SK-N-SH treated with all-trans-retinoic acid at 6 μM for 48 hours (cell line): ENCODE data around the gene KIF1C.

ENCODE experiments used
- ARNTL ChIP-seq: fragments of 450-650 bp; formaldehyde crosslinking; IDR thresholded peaks from 2 replicates; pipeline ENCODE4 v1.5.0; 2020; ENCODE audit warnings: low read depth, mild to moderate bottlenecking, moderate library complexity, borderline replicate concordance
- BACH2 ChIP-seq: fragments of 250-450 bp; sonication (Bioruptor Pico); IDR thresholded peaks from 2 replicates; pipeline ENCODE4 v1.9.0; 2021; ENCODE audit warnings: mild to moderate bottlenecking, borderline replicate concordance
- CREB5 ChIP-seq: fragments of 250-450 bp; sonication (Bioruptor Pico); IDR thresholded peaks from 2 replicates; pipeline ENCODE4 v1.5.1; 2020; ENCODE audit warnings: low read depth, mild to moderate bottlenecking, moderate library complexity
- CSDC2 ChIP-seq: fragments of 250-450 bp; sonication (Bioruptor Pico); IDR thresholded peaks from 2 replicates; pipeline ENCODE4 v1.5.0; 2020; ENCODE audit warnings: mild to moderate bottlenecking, moderate library complexity
- PPARA ChIP-seq: fragments of 250-450 bp; sonication (Bioruptor Pico); IDR thresholded peaks from 2 replicates; pipeline ENCODE4 v1.5.0; 2020; ENCODE audit warnings: mild to moderate bottlenecking, borderline replicate concordance
- RARB ChIP-seq: fragments of 250-450 bp; sonication (Bioruptor Pico); IDR thresholded peaks from 2 replicates; pipeline ENCODE4 v1.8.0; 2021; ENCODE audit warnings: mild to moderate bottlenecking, moderate library complexity
- TCF4 ChIP-seq: fragments of 250-450 bp; sonication (Bioruptor Pico); IDR thresholded peaks from 2 replicates; pipeline ENCODE4 v1.8.0; 2021; ENCODE audit warnings: mild to moderate bottlenecking, moderate library complexity, borderline replicate concordance
- TOX ChIP-seq: fragments of 250-450 bp; sonication (Bioruptor Pico); IDR thresholded peaks from 2 replicates; pipeline ENCODE4 v1.8.0; 2021; ENCODE audit warnings: mild to moderate bottlenecking, moderate library complexity, borderline replicate concordance
- ZC3H10 ChIP-seq: fragments of 250-450 bp; sonication (Bioruptor Pico); IDR thresholded peaks from 2 replicates; pipeline ENCODE4 v1.5.1; 2021; ENCODE audit warnings: mild to moderate bottlenecking, moderate library complexity
- ZFP3 ChIP-seq: fragments of 250-450 bp; sonication (Bioruptor Pico); IDR thresholded peaks from 2 replicates; pipeline ENCODE4 v1.5.0; 2020; ENCODE audit warnings: mild to moderate bottlenecking, moderate library complexity
- ZFP30 ChIP-seq: fragments of 450-650 bp; formaldehyde crosslinking; IDR thresholded peaks from 2 replicates; pipeline ENCODE4 v1.5.0; 2022; ENCODE audit warnings: mild to moderate bottlenecking, moderate library complexity
- ZNF565 ChIP-seq: fragments of 450-650 bp; formaldehyde crosslinking; conservative IDR thresholded peaks from 2 replicates; pipeline ENCODE4 v1.5.0; 2020; ENCODE audit warnings: low read depth, mild to moderate bottlenecking, moderate library complexity
- ZNF70 ChIP-seq: fragments of 450-650 bp; formaldehyde crosslinking; IDR thresholded peaks from 2 replicates; pipeline ENCODE4 v1.5.0; 2020; ENCODE audit warnings: mild to moderate bottlenecking, moderate library complexity
- TF ChIP-seq, protein P1 (sequence below): fragments of 250-450 bp; sonication (Bioruptor Pico); IDR thresholded peaks from 2 replicates; pipeline ENCODE4 v1.8.0; 2020; ENCODE audit warnings: mild to moderate bottlenecking, moderate library complexity, borderline replicate concordance

- TF ChIP-seq ZNF565 (CRISPR knock-in tag): no peak
- TF ChIP-seq, protein P1, sequence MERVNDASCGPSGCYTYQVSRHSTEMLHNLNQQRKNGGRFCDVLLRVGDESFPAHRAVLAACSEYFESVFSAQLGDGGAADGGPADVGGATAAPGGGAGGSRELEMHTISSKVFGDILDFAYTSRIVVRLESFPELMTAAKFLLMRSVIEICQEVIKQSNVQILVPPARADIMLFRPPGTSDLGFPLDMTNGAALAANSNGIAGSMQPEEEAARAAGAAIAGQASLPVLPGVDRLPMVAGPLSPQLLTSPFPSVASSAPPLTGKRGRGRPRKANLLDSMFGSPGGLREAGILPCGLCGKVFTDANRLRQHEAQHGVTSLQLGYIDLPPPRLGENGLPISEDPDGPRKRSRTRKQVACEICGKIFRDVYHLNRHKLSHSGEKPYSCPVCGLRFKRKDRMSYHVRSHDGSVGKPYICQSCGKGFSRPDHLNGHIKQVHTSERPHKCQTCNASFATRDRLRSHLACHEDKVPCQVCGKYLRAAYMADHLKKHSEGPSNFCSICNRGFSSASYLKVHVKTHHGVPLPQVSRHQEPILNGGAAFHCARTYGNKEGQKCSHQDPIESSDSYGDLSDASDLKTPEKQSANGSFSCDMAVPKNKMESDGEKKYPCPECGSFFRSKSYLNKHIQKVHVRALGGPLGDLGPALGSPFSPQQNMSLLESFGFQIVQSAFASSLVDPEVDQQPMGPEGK (CRISPR knock-in tag): no peak
- TF ChIP-seq CREB5 (CRISPR knock-in tag): no peak
- no peak for TF ChIP-seq ZNF70 (CRISPR knock-in tag)
- TF ChIP-seq ZFP30: no peak
- no peak for TF ChIP-seq CSDC2
- no peak for TF ChIP-seq RARB
- TF ChIP-seq TCF4 (CRISPR knock-in tag): no peak
- no peak for TF ChIP-seq ARNTL
- no peak for TF ChIP-seq ZC3H10
- TF ChIP-seq ZFP3 (CRISPR knock-in tag): no peak
- TF ChIP-seq PPARA (CRISPR knock-in tag): no peak
- no peak for TF ChIP-seq TOX (CRISPR knock-in tag)
- no peak for TF ChIP-seq BACH2 (CRISPR knock-in tag)
Observed at GRCh38 chr17:4960279-4960922, 37.3 kb upstream of the KIF1C start.
